ENCODE data around the gene DSC1. TPM values are rescaled to one million over a fixed set of nuclear protein-coding genes. Genes with fewer than 3 reads are reported as not detected.

The DSC1 gene
- total and polyA plus RNA-seq, 2 of the 8 experiments (the other 6 are each of a cell fraction or from before 2014, with no cell fraction given), result 0.02 TPM; not detected in 1

DNA sequence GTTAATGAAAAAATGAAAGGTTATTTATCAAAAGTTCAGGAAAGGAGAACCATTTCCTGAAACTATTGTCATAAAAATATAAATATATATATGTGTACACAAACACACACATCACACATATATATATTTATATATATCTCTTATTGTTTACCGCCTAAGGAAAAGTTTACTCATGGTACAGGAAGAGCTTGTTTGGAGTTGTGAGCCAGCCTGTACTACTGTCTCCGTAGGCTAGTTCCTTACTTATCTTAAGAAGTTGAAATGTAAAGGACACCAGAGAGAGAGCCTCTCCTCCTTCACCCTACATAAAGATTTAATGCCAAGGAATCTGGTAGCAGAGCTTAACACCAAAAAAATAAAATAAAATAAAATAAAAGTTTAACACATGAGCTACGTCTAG is 19.6 kb downstream of the DSC1 start:
- Histone ChIP-seq H3K9me3 (ENCODE audit: insufficient read depth in 2 of 2, low read depth in 1 of 2, low read length in 1 of 2) (no peaks in the 10 kb centered on the region), H3K18ac (ENCODE audit: extremely low read depth, low read length) (no peak overlapping the region), H3K4me2 (ENCODE audit: insufficient read depth in 1 of 2, low read depth in 2 of 2, low read length in 2 of 2) (no peak overlapping the region), H3K4ac (replicated peaks; ENCODE audit: insufficient read length, low read depth, low read length) (no peak overlapping the region), H3K23ac (ENCODE audit: insufficient read length) (no peak overlapping the region), H3K27me3 (replicated peaks in 1 of 4; ENCODE audit: control insufficient read depth in 3 of 4, extremely low read depth in 1 of 4, insufficient read depth in 3 of 4, low read length in 3 of 4) (no peaks in the 10 kb centered on the region), H4K91ac (replicated peaks; ENCODE audit: insufficient read length, low read length) (no peak overlapping the region), H3K4me3 (ENCODE audit: extremely low read depth in 1 of 4, insufficient read depth in 2 of 4, low read depth in 3 of 4, low read length in 4 of 4) (no peak overlapping the region), H4K5ac (ENCODE audit: insufficient read length, low read depth, low read length) (no peak overlapping the region), H3K23me2 (ENCODE audit: low read depth, low read length) (no peaks in the 10 kb centered on the region), H2BK15ac (ENCODE audit: low read length) (no peak overlapping the region), H3K56ac (replicated peaks; ENCODE audit: insufficient read length, low read depth, low read length) (no peak overlapping the region), H3K27ac (ENCODE audit: low read depth, low read length) (no peak overlapping the region), H2AFZ (ENCODE audit: low read length) (no peak overlapping the region), H3K14ac (ENCODE audit: insufficient read length) (no peak overlapping the region), H2BK120ac (replicated peaks; ENCODE audit: low read depth, low read length) (no peak overlapping the region), H2BK5ac (ENCODE audit: low read depth, low read length) (no peak overlapping the region), H4K8ac (ENCODE audit: extremely low read depth, insufficient read depth, low read length) (no peak overlapping the region), H3K4me1 (replicated peaks in 1 of 4; ENCODE audit: control insufficient read depth in 3 of 4, insufficient read depth in 4 of 4, low read length in 3 of 4) (no peaks in the 10 kb centered on the region), H3K9ac (replicated peaks in 1 of 4; ENCODE audit: extremely low read depth in 1 of 4, low read depth in 3 of 4, low read length in 3 of 4) (no peak overlapping the region), H2AK5ac (ENCODE audit: low read depth, low read length) (no peak overlapping the region), H3K79me1 (ENCODE audit: low read depth, low read length) (no peaks in the 10 kb centered on the region), H3K36me3 (ENCODE audit: control insufficient read depth in 2 of 4, insufficient read depth in 4 of 4, low read length in 3 of 4) (no peaks in the 10 kb centered on the region), H4K20me1 (replicated peaks in 1 of 2; ENCODE audit: control insufficient read depth in 1 of 2, insufficient read depth in 2 of 2, low read length in 2 of 2) (no peaks in the 10 kb centered on the region), H3K79me2 (ENCODE audit: control insufficient read depth in 1 of 2, insufficient read depth in 2 of 2, low read length in 2 of 2) (no peaks in the 10 kb centered on the region), H2BK12ac (ENCODE audit: low read depth, low read length) (no peak overlapping the region), H2BK20ac (ENCODE audit: low read length) (no peak overlapping the region)
- WGBS, 2 experiments (ENCODE audit: extremely low coverage in 1 of 2, insufficient coverage in 1 of 2, insufficient read length in 1 of 2, insufficient replicate concordance in 2 of 2, low coverage in 1 of 2, low lambda C conversion rate in 2 of 2, missing lambda C conversion rate in 1 of 2), result 86% methylated on average over 3 of the region's 3 CpGs; no CpG with 5 or more reads in 1 of the 2 experiments
- POLR2A ChIA-PET (ENCODE audit: partially characterized antibody), result no interaction called here
- FAIRE-seq (no peak), DNase-seq (ENCODE audit: low read depth in 1 of 2, low spot score in 2 of 2) (no peak)
- TF ChIP-seq YY1 (IDR thresholded peaks at IDR 0.05; ENCODE audit: low read depth, low read length) (no peak), SP1 (IDR thresholded peaks at IDR 0.05; ENCODE audit: low read depth, low read length) (no peak), KDM5A (IDR thresholded peaks at IDR 0.05; ENCODE audit: low read length) (no peak), NANOG (IDR thresholded peaks at IDR 0.05; ENCODE audit: insufficient read depth, low read depth, low read length, poor library complexity, severe bottlenecking) (no peak), SIN3A (conservative IDR thresholded peaks at IDR 0.05 in 1 of 2, IDR thresholded peaks at IDR 0.05 in 1 of 2; ENCODE audit: low read depth in 1 of 2, low read length in 2 of 2) (no peak), POLR2A (IDR thresholded peaks at IDR 0.05; ENCODE audit: control extremely low read depth in 1 of 2, low read depth in 2 of 2, low read length in 2 of 2) (no peak), BACH1 (IDR thresholded peaks at IDR 0.05; ENCODE audit: low read length) (no peak), JUND (IDR thresholded peaks at IDR 0.05; ENCODE audit: low read length) (no peak), SAP30 (IDR thresholded peaks at IDR 0.05; ENCODE audit: insufficient read depth, insufficient replicate concordance, low read length) (no peak)
- TF ChIP-seq, protein P1, sequence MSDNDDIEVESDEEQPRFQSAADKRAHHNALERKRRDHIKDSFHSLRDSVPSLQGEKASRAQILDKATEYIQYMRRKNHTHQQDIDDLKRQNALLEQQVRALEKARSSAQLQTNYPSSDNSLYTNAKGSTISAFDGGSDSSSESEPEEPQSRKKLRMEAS (IDR thresholded peaks at IDR 0.05), result no peak
- CTCF ChIA-PET (ENCODE audit: partially characterized antibody), result no interaction called here
